Hematopoietic multipotent progenitor cell treated with erythropoietin and hydrocortisone succinate and interleukin-3 and kit ligand, for 17 days (in vitro differentiated cells): ENCODE measurements around the gene NELL2.

Experiments used
- DNase-seq: peaks from one replicate; pipeline ENCODE4 v3.0.0-alpha.2; 2015; ENCODE audit warnings: low spot score

The NELL2 gene

GRCh38 chr12:44459569-44459968 is 416.5 kb downstream of the NELL2 start:
- DNase-seq: no peak
